Heart left ventricle (tissue), 13 donors: ENCODE results near the gene GRIK5.

Experiments used
- CTCF ChIP-seq, 12 donors: fragments of 200-600 bp; sonication (generic) in 4 of 12; IDR thresholded peaks; one replicate each; pipeline versions ENCODE4 v1.5.0 to v1.8.0; 2018 to 2022; ENCODE audit warnings: antibody characterized with exemption in 12 of 12, mild to moderate bottlenecking in 5 of 12
- POLR2A ChIP-seq, 2 donors: fragments of 450-650 bp; IDR thresholded peaks; one replicate each; pipeline ENCODE4 v1.6.1; 2017; ENCODE audit warnings: antibody characterized with exemption in 2 of 2, mild to moderate bottlenecking in 2 of 2, moderate library complexity in 2 of 2
- donor health status: ischemic (EF 13 %, LVEDD 7.1; RV severe dilation, severe dysfunction).
- donor health status: DM: no; HTN: yes; CAD: no.
- donor health status: DM: no; HTN: no; CAD: no.
- donor health status: ischemic (EF 25% LVEDD 6.9; RV normal size, moderate dysfunction).
- donor health status: ischemic (EF 25% LVEDD 5.7; RV mildly dilated, moderate dysfunction).
- donor health status: ischemic (EF 35%, LVEDD 5.7; RV mildly dilated, moderate dysfunction).
- donor health status: nonischemic (EF 11% LVEDD 7.7; RV severe dilation, severe dysfunction).
- donor health status: DM: yes; HTN: yes; CAD: no.
- donor health status: PGD.
- donor health status: ischemic (EF 29% LVEDD 5.4; RV normal size, mild dysfunction).
- donor health status: nonischemic (EF 23%, LVEDD 6.1; RV moderate dilation, normal function).

GRCh38 chr19:42054205-42054604, 15.8 kb downstream of the GRIK5 start:
- TF ChIP-seq CTCF (IDR thresholded peaks at IDR 0.05), result no peak
- no peak for TF ChIP-seq POLR2A (IDR thresholded peaks at IDR 0.05)
